Breast epithelium (tissue), 4 donors: ENCODE data around the gene TLX1. TPM values are rescaled to one million over a fixed set of nuclear protein-coding genes. Genes with fewer than 3 reads are reported as not detected.
A peak's percentile ranks its signal among the peaks of the same experiment; 100 is the strongest.

Experiments used
- DNase-seq, 2 donors: peaks; one replicate each; pipeline ENCODE4 v3.0.0-alpha.2; 2019; ENCODE audit warnings: low spot score in 2 of 2
- H3K27ac ChIP-seq, 2 donors: fragments of 200-600 bp; sonication (generic) in 1 of 2; one replicate each; pipeline ENCODE4 v1.5.1; 2016 to 2019; ENCODE audit warnings: mild to moderate bottlenecking in 1 of 2
- H3K27me3 ChIP-seq, 2 donors: fragments of 200-600 bp; sonication (generic) in 1 of 2; one replicate each; pipeline versions ENCODE4 v1.5.1 to v1.6.0; 2017 to 2019; ENCODE audit warnings: control low read depth in 1 of 2, mild to moderate bottlenecking in 1 of 2
- H3K36me3 ChIP-seq: fragments of 200-600 bp; one replicate; pipeline ENCODE4 v1.5.1; 2019
- H3K4me1 ChIP-seq, 2 donors: fragments of 200-600 bp; sonication (generic); one replicate each; pipeline ENCODE4 v1.5.1; 2016 to 2019; ENCODE audit warnings: control low read depth in 1 of 2
- H3K4me3 ChIP-seq, 3 donors: fragments of 200-600 bp; sonication (generic); 1 replicate in 2 of 3; 2 replicates in 1 of 3; pipeline ENCODE4 v1.5.1; 2016 to 2019; ENCODE audit warnings: mild to moderate bottlenecking in 3 of 3, moderate library complexity in 2 of 3
- H3K9me3 ChIP-seq, 2 donors: fragments of 200-600 bp; sonication (generic) in 1 of 2; one replicate each; pipeline ENCODE4 v1.5.1; 2016 to 2019; ENCODE audit warnings: control low read depth in 1 of 2
- CTCF ChIP-seq, 3 donors: fragments of 450-650 bp; IDR thresholded peaks; one replicate each; pipeline ENCODE4 v1.5.1; 2016 to 2017; ENCODE audit warnings: antibody characterized with exemption in 3 of 3, mild to moderate bottlenecking in 3 of 3, moderate library complexity in 3 of 3
- POLR2A ChIP-seq: fragments of 450-650 bp; IDR thresholded peaks from one replicate; pipeline ENCODE4 v1.6.1; 2016; ENCODE audit warnings: antibody characterized with exemption, mild to moderate bottlenecking, moderate library complexity
- POLR2AphosphoS5 ChIP-seq, 3 donors: sonication (generic); formaldehyde crosslinking; IDR thresholded peaks; one replicate each; pipeline ENCODE4 v1.6.1; 2017; ENCODE audit warnings: antibody characterized with exemption in 3 of 3
- intact Hi-C: fragments of 100-400 bp; cut with DNase I; formaldehyde crosslinking; loops from one replicate; pipeline ENCODE4 v1.15.1; 2023; ENCODE audit warnings: low total_unique reads
- total RNA-seq, 3 donors: library from RNA; depleted of rRNA; stranded (reverse); fragments of >200 nt; gene quantifications; one replicate each; pipeline ENCODE4 v1.1.0, GENCODE V29; 2016

Gene TLX1
- total RNA-seq, 3 donors from 2014 or later = not detected

- Histone ChIP-seq H3K4me3 (no peak overlapping the region), H3K27me3 (peaks cover 0 to 92% of the 10 kb centered on the region in 2 donors), H3K27ac (no peak overlapping the region), H3K36me3 (no peaks in the 10 kb centered on the region), H3K9me3 (no peaks in the 10 kb centered on the region), H3K4me1 (peaks cover 3 to 11% of the 10 kb centered on the region in 2 donors)
- no peak for TF ChIP-seq CTCF (IDR thresholded peaks at IDR 0.05)
- TF ChIP-seq POLR2A = no peak
- no peak for TF ChIP-seq POLR2AphosphoS5 (IDR thresholded peaks at IDR 0.05)
- intact Hi-C loops = no loop called here
- no peak for DNase-seq
These were observed 6.2 kb upstream of the TLX1 start for GRCh38 chr10:101124933-101125332.

DNA sequence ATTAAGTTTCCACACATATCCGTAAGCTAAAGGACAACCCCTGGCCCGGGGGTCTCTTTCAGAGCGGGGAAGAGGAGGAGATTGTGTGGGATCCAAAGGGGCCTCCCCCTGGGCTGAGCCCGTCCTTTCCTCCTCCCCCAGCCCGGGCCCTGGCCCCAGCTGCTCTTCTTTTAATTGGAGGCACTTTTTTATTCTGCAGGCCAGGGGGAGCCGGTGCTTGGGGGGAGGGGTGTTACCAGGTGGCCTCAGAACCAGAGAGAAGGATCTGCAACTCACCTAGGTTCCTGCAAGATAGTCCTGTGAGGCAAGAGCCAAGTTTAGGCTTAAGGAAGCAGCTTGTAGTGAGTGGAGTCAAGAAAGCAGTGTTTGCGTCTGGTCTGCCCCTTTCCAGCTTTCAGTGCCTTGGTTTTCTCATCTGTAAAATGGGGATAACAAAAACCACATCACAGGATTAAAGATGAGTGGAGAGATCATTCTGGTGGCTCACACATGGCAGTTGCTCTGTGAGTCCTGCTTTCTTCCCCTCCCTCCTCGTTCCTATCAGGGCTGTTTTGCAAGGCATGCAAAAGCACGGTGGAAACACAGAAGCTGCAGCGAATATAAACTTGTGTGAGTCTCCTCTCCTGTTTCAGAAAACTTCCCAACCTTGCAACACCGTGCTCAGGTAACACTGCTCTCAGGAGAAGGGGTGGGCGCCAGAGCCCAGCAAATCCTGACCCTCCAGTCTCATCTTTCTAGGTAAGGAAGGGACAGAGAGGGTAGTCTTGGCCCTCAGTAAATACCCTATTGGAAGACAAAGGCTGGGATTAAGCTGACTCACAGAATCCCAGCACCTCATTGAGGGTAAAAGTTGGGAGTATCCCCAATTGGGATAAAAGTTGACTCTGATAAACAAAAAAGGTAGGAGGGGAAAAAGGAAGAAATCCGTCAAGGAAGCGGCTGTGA lies 4.1 kb upstream of the TLX1 start:
- no peak overlapping the region for H3K4me3 ChIP-seq
- H3K9me3 ChIP-seq = no peaks in the 10 kb centered on the region
- H3K27me3 ChIP-seq = peaks cover 5 to 99% of the 10 kb centered on the region in 2 donors
- no peaks in the 10 kb centered on the region for H3K36me3 ChIP-seq
- DNase-seq = no peak
- intact Hi-C loops = no loop called here
- H3K4me1 ChIP-seq = peaks cover 6 to 18% of the 10 kb centered on the region in 2 donors
- TF ChIP-seq CTCF (IDR thresholded peaks at IDR 0.05) (no peak), POLR2A (no peak), POLR2AphosphoS5 (IDR thresholded peaks at IDR 0.05) (no peak)
- H3K27ac ChIP-seq = no peak overlapping the region

DNA sequence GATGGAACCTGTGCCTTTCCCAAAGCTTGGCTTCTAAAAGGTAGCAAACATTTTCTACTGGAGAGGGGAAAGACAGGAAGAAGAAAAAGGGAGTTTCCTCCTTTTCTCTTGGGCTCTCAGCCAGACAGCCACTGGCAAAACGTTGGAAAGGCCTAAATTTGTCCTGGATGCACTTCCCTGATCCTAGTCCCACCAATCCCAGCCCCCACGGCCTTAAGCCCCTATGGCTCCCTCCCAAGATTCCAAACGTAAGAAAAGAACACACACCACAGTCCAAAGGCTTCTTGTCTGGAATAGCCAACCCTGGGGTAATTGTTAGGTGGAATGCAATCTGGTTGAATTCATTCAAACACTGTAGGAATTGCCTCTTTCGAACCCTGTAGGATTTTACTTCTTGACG lies 959 bp upstream of the TLX1 start:
- intact Hi-C loops = no loop called here
- Histone ChIP-seq H3K27ac (no peak overlapping the region), H3K9me3 (no peaks in the 10 kb centered on the region), H3K27me3 (peaks cover 20 to 99% of the 10 kb centered on the region in 2 donors), H3K4me1 (peaks cover 3 to 11% of the 10 kb centered on the region in 2 donors), H3K4me3 (no peak overlapping the region), H3K36me3 (no peaks in the 10 kb centered on the region)
- no peak for TF ChIP-seq POLR2AphosphoS5 (IDR thresholded peaks at IDR 0.05)
- TF ChIP-seq CTCF (IDR thresholded peaks at IDR 0.05) = no peak
- TF ChIP-seq POLR2A = no peak
- DNase-seq = no peak

DNA sequence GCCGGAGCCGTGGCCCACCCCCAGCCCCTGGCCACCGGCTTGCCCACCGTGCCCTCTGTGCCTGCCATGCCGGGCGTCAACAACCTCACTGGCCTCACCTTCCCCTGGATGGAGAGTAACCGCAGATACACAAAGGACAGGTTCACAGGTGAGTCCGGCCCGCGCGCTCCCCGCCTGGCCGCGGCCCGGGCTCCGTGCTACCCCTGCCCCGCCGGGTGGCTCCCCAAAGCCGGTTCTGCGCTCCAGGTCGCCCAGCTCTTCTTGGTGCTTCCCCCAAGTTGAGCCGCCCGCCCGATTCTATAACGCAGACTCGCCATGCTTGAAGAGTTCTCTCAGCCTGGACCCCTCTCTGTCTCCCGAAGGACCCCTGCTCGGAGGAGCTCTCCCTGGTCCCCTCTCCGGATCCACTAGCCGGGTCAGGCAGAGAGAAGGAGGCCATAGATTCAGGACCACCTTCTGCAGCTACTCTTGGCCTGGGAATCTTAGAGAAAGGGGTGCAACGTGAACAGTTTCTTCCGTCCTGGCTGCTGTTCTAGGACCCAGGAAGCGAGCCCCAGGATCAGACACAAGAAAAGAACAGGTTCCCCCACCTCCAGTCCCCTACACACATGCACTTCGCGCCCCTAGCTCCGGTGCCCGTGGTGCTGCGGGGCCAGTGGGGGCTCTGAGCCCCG lies 999 bp downstream of the TLX1 start:
- Histone ChIP-seq H3K4me1 (peaks cover 3 to 11% of the 10 kb centered on the region in 2 donors), H3K36me3 (no peaks in the 10 kb centered on the region), H3K27ac (no peak overlapping the region), H3K9me3 (no peaks in the 10 kb centered on the region), H3K4me3 (peak overlapping the region in 2 of 3 donors; percentile 21 to 61), H3K27me3 (peaks cover 20 to 99% of the 10 kb centered on the region in 2 donors)
- intact Hi-C loops = no loop called here
- no peak for TF ChIP-seq CTCF (IDR thresholded peaks at IDR 0.05)
- no peak for TF ChIP-seq POLR2AphosphoS5 (IDR thresholded peaks at IDR 0.05)
- no peak for TF ChIP-seq POLR2A
- DNase-seq = no peak
